K562 (cell line): ENCODE measurements around the gene BANK1.

ENCODE experiments used
- CBFA2T2 ChIP-seq: fragments of 450-650 bp; conservative IDR thresholded peaks from 2 replicates; pipeline ENCODE4 v1.6.1; 2017; ENCODE audit warnings: mild to moderate bottlenecking
- CBX1 ChIP-seq: sonication (generic); IDR thresholded peaks from 2 replicates; pipeline ENCODE4 v1.6.1; 2016; ENCODE audit warnings: antibody characterized with exemption, low read depth, mild to moderate bottlenecking
- FOS ChIP-seq: IDR thresholded peaks from 3 replicates; pipeline ENCODE4 v1.6.1; 2011; ENCODE audit not compliant: insufficient read length; ENCODE audit errors: extremely low read depth
- FOXK1 ChIP-seq: sonication (generic); formaldehyde crosslinking; IDR thresholded peaks from 2 replicates; pipeline ENCODE4 v1.8.0; 2022; ENCODE audit warnings: missing genetic modification reagents, mild to moderate bottlenecking, borderline replicate concordance
- FOXP4 ChIP-seq: sonication (generic); formaldehyde crosslinking; IDR thresholded peaks from 2 replicates; pipeline ENCODE4 v1.8.0; 2022; ENCODE audit warnings: mild to moderate bottlenecking, missing genetic modification reagents, borderline replicate concordance
- JUN ChIP-seq, 2 experiments: sonication (generic) in 1 of 2; formaldehyde crosslinking in 1 of 2; IDR thresholded peaks; 2 replicates each; pipeline versions ENCODE4 v1.6.1 to v1.8.0; 2012 to 2022; ENCODE audit warnings: borderline replicate concordance in 2 of 2, mild to moderate bottlenecking in 2 of 2, improper control_type of control experiment in 1 of 2, low read depth in 1 of 2, low read length in 1 of 2, missing genetic modification reagents in 1 of 2
- RBM15 ChIP-seq: fragments of 200-400 bp; formaldehyde crosslinking; IDR thresholded peaks from 2 replicates; pipeline ENCODE4 v1.6.1; 2018; ENCODE audit warnings: mild to moderate bottlenecking, low read length, moderate library complexity; ENCODE audit not compliant: insufficient read depth
- TCF7 ChIP-seq: sonication (generic); IDR thresholded peaks from 2 replicates; pipeline ENCODE4 v1.6.1; 2016; ENCODE audit warnings: antibody characterized with exemption, borderline replicate concordance
- ZNF121 ChIP-seq: sonication (generic); formaldehyde crosslinking; conservative IDR thresholded peaks from 2 replicates; pipeline ENCODE4 v1.8.0; 2022; ENCODE audit warnings: missing genetic modification reagents
- TF ChIP-seq, protein P1 (sequence below): fragments of 250-450 bp; sonication (Bioruptor Pico); IDR thresholded peaks from 2 replicates; pipeline ENCODE4 v1.4.0; 2020; ENCODE audit warnings: mild to moderate bottlenecking, moderate library complexity

- TF ChIP-seq TCF7: no peak
- no peak for TF ChIP-seq RBM15
- TF ChIP-seq, protein P1, sequence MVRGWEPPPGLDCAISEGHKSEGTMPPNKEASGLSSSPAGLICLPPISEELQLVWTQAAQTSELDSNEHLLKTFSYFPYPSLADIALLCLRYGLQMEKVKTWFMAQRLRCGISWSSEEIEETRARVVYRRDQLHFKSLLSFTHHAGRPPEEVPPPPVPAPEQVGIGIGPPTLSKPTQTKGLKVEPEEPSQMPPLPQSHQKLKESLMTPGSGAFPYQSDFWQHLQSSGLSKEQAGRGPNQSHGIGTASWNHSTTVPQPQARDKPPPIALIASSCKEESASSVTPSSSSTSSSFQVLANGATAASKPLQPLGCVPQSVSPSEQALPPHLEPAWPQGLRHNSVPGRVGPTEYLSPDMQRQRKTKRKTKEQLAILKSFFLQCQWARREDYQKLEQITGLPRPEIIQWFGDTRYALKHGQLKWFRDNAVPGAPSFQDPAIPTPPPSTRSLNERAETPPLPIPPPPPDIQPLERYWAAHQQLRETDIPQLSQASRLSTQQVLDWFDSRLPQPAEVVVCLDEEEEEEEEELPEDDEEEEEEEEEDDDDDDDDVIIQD (CRISPR knock-in tag): no peak
- TF ChIP-seq FOXP4: no peak
- no peak for TF ChIP-seq FOXK1
- TF ChIP-seq JUN (IDR thresholded peaks at IDR 0.05; ENCODE audit: borderline replicate concordance, low read depth, low read length): no peak
- no peak for TF ChIP-seq JUN (CRISPR knock-in tag; IDR thresholded peaks at IDR 0.05; ENCODE audit: borderline replicate concordance)
- no peak for TF ChIP-seq FOS
- TF ChIP-seq ZNF121 (CRISPR knock-in tag): no peak
- TF ChIP-seq CBFA2T2: no peak
- no peak for TF ChIP-seq CBX1
Observed at GRCh38 chr4:101855239-101855638, 64.7 kb downstream of the BANK1 start.
